HepG2 (cell line): ENCODE results near the gene RHBDD2. TPM values are rescaled to one million over a fixed set of nuclear protein-coding genes. Genes with fewer than 3 reads are reported as not detected.
A peak's percentile ranks its signal among the peaks of the same experiment; 100 is the strongest.

Source experiments
- CBX2 ChIP-seq, 2 experiments: fragments of 200-600 bp in 1 of 2; sonication (generic); formaldehyde crosslinking in 1 of 2; IDR thresholded peaks; 2 replicates each; pipeline versions ENCODE4 v1.7.0 to v1.8.1; 2018 to 2022; ENCODE audit warnings: low read depth in 2 of 2, low read length in 1 of 2, mild to moderate bottlenecking in 1 of 2, missing genetic modification reagents in 1 of 2
- CC2D1A ChIP-seq: sonication (generic); formaldehyde crosslinking; IDR thresholded peaks from 2 replicates; pipeline ENCODE4 v1.8.1; 2023; ENCODE audit warnings: mild to moderate bottlenecking, missing genetic modification reagents
- CREB3 ChIP-seq: sonication (generic); formaldehyde crosslinking; IDR thresholded peaks from 2 replicates; pipeline ENCODE4 v1.5.0; 2020; ENCODE audit warnings: missing genetic modification reagents
- ERF ChIP-seq: IDR thresholded peaks from 2 replicates; pipeline ENCODE4 v1.6.1; 2018; ENCODE audit warnings: missing biosample characterization, missing genetic modification reagents
- FOSL1 ChIP-seq: sonication (generic); formaldehyde crosslinking; IDR thresholded peaks from 2 replicates; pipeline ENCODE4 v1.9.0; 2021; ENCODE audit warnings: missing genetic modification reagents, borderline replicate concordance
- FOXA1 ChIP-seq, 2 experiments: fragments of 450-650 bp in 1 of 2; sonication (generic) in 1 of 2; formaldehyde crosslinking in 1 of 2; IDR thresholded peaks; 2 replicates each; pipeline versions ENCODE4 v1.4.0 to v1.6.1; 2016 to 2020; ENCODE audit warnings: missing genetic modification reagents in 1 of 2
- FOXM1 ChIP-seq: sonication (generic); formaldehyde crosslinking; IDR thresholded peaks from 2 replicates; pipeline ENCODE4 v1.5.0; 2020; ENCODE audit warnings: missing genetic modification reagents
- GATAD1 ChIP-seq: IDR thresholded peaks from 2 replicates; pipeline ENCODE4 v1.6.1; 2016; ENCODE audit warnings: missing genetic modification reagents, missing compliant biosample characterization
- GFI1 ChIP-seq: sonication (generic); formaldehyde crosslinking; IDR thresholded peaks from 2 replicates; pipeline ENCODE4 v1.5.0; 2020; ENCODE audit warnings: missing genetic modification reagents, mild to moderate bottlenecking, borderline replicate concordance
- GZF1 ChIP-seq: sonication (generic); formaldehyde crosslinking; IDR thresholded peaks from 2 replicates; pipeline ENCODE4 v1.5.1; 2020; ENCODE audit warnings: mild to moderate bottlenecking, missing genetic modification reagents
- HES4 ChIP-seq: sonication (generic); formaldehyde crosslinking; IDR thresholded peaks from 2 replicates; pipeline ENCODE4 v1.9.0; 2021; ENCODE audit warnings: mild to moderate bottlenecking, missing genetic modification reagents, borderline replicate concordance
- HIC2 ChIP-seq: sonication (generic); formaldehyde crosslinking; IDR thresholded peaks from 2 replicates; pipeline ENCODE4 v1.9.0; 2022; ENCODE audit warnings: low read depth, missing genetic modification reagents
- ISX ChIP-seq: sonication (generic); formaldehyde crosslinking; conservative IDR thresholded peaks from 2 replicates; pipeline ENCODE4 v1.5.0; 2020; ENCODE audit warnings: missing genetic modification reagents
- RARA ChIP-seq: IDR thresholded peaks from 2 replicates; pipeline ENCODE4 v1.6.1; 2016; ENCODE audit warnings: missing genetic modification reagents, missing compliant biosample characterization
- SMAD1 ChIP-seq: sonication (generic); formaldehyde crosslinking; IDR thresholded peaks from 2 replicates; pipeline ENCODE4 v1.4.0; 2020; ENCODE audit warnings: missing genetic modification reagents, low read depth, mild to moderate bottlenecking, borderline replicate concordance
- SOX5 ChIP-seq: IDR thresholded peaks from 2 replicates; pipeline ENCODE4 v1.6.1; 2016; ENCODE audit warnings: borderline replicate concordance
- SRY ChIP-seq: sonication (generic); formaldehyde crosslinking; IDR thresholded peaks from 2 replicates; pipeline ENCODE4 v1.8.0; 2022; ENCODE audit warnings: mild to moderate bottlenecking, missing genetic modification reagents
- ZHX1 ChIP-seq: sonication (generic); formaldehyde crosslinking; IDR thresholded peaks from 2 replicates; pipeline ENCODE4 v1.8.1; 2022; ENCODE audit warnings: low read depth, mild to moderate bottlenecking, missing genetic modification reagents
- ZNF432 ChIP-seq: sonication (generic); formaldehyde crosslinking; IDR thresholded peaks from 2 replicates; pipeline ENCODE4 v1.5.0; 2020; ENCODE audit warnings: missing genetic modification reagents, mild to moderate bottlenecking, borderline replicate concordance
- polyA plus RNA-seq, 8 experiments: library from polyadenylated mRNA; depleted of rRNA in 3 of 8; stranded (reverse) in 7 of 8; unstranded in 1 of 8; fragments of >200 nt; fragmentation: Illumina TruSeq in 4 of 8; extraction: Trizol in 4 of 8; gene quantifications; 2 replicates each; pipeline versions ENCODE4 v1.2.1 to v1.2.3, GENCODE V29; 2011 to 2016; ENCODE audit warnings: low read depth in 4 of 8, missing spikeins in 1 of 8, mixed read lengths in 1 of 8; ENCODE audit not compliant: insufficient read depth in 1 of 8
- total RNA-seq, 5 experiments: library from RNA; depleted of rRNA; stranded (reverse); fragments of >200 nt; fragmentation: Illumina TruSeq; extraction: Trizol; gene quantifications; 2 replicates each; pipeline ENCODE4 v1.2.3, GENCODE V29; 2016; ENCODE audit warnings: low read depth in 1 of 5
- TF ChIP-seq, protein P1 (sequence below): sonication (generic); formaldehyde crosslinking; IDR thresholded peaks from 2 replicates; pipeline ENCODE4 v1.5.1; 2020; ENCODE audit warnings: mild to moderate bottlenecking, missing genetic modification reagents

The RHBDD2 gene
- total and polyA plus RNA-seq, 2 of the 13 experiments (the other 11 are each of a cell fraction or from before 2014, with no cell fraction given) = 23.1 to 26.4 TPM

DNA sequence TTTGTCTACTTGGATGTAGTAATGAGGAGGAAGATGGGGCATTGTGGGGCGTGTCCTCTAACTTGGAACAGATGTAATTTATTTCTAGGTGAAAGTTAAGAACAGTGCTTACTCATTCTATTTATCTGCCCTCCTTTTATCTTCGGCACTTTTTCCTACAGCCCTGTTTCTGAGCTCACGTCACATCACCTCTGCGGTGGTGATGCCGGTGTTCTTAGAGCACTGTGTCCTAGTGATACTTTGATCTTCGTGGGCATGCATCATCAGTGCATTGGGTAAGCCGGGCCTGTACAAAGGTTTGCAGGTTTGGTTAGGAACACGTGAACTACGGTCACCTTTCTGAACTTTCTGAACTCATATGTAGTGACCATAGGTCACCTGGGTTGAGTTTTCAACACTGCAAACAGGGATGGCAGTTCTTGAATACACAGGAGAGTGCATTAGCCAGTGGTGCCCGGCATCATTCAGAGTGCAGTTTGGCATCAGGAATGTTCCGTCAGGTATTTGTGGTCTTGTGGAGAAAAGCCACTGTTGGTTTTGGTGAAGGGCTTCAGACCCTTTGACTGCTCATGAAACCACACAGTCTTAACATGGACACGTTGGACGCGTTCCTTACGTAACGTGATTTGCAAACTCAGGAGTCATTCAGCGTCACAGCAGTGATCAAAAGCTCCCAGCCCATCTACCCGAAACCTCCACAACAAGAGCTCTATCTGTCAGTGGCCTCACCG lies 41.8 kb downstream of the RHBDD2 start (continued):
- TF ChIP-seq ZHX1 (CRISPR knock-in tag) (peak; percentile 96), SRY (CRISPR knock-in tag) (no peak), CBX2 (IDR thresholded peaks at IDR 0.05; ENCODE audit: low read depth, low read length) (no peak), CBX2 (CRISPR knock-in tag; IDR thresholded peaks at IDR 0.05; ENCODE audit: low read depth) (no peak), GATAD1 (CRISPR knock-in tag) (peak; percentile 72), ZNF432 (no peak), CREB3 (no peak), HES4 (no peak), FOXA1 (IDR thresholded peaks at IDR 0.05) (peak; percentile 40; the same call in 1 of the 2 replicates), FOXA1 (CRISPR knock-in tag; IDR thresholded peaks at IDR 0.05) (peak; percentile 79), GZF1 (no peak), GFI1 (peak; percentile 75), RARA (CRISPR knock-in tag) (peak; percentile 100), HIC2 (CRISPR knock-in tag) (peak; percentile 98), CC2D1A (CRISPR knock-in tag) (0 out of 2 replicates have a peak, but pooled peaks have one; percentile 30), ERF (CRISPR knock-in tag) (peak; percentile 90), ISX (no peak), FOXM1 (no peak), FOSL1 (peak; percentile 81), SOX5 (CRISPR knock-in tag) (peak; percentile 89), SMAD1 (CRISPR knock-in tag) (peak; percentile 44; the same call in 1 of the 2 replicates)
- TF ChIP-seq, protein P1, sequence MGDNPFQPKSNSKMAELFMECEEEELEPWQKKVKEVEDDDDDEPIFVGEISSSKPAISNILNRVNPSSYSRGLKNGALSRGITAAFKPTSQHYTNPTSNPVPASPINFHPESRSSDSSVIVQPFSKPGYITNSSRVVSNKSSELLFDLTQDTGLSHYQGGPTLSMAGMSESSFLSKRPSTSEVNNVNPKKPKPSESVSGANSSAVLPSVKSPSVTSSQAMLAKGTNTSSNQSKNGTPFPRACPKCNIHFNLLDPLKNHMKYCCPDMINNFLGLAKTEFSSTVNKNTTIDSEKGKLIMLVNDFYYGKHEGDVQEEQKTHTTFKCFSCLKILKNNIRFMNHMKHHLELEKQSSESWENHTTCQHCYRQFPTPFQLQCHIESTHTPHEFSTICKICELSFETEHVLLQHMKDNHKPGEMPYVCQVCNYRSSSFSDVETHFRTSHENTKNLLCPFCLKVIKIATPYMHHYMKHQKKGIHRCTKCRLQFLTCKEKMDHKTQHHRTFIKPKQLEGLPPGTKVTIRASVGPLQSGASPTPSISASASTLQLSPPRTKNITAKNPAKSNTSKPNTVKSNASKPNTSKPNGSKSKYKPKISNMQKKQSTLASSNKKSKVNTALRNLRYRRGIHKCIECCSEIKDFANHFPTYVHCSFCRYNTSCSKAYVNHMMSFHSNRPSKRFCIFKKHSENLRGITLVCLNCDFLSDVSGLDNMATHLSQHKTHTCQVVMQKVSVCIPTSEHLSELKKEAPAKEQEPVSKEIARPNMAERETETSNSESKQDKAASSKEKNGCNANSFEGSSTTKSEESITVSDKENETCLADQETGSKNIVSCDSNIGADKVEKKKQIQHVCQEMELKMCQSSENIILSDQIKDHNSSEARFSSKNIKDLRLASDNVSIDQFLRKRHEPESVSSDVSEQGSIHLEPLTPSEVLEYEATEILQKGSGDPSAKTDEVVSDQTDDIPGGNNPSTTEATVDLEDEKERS = peak; percentile 75; the same call in 1 of the 2 replicates
